A549 (cell line): ENCODE results near the gene RHEB. TPM values are rescaled to one million over a fixed set of nuclear protein-coding genes. Genes with fewer than 3 reads are reported as not detected.
A peak's percentile ranks its signal among the peaks of the same experiment; 100 is the strongest.

Experiments used
- ATAC-seq, 2 experiments: fragments of 200-7000 bp in 1 of 2; fragments of >200 bp in 1 of 2; cut with Nextera tagmentation in 1 of 2; cut with Tn5 transposase in 1 of 2; 3 replicates each; pipeline versions ENCODE4 v1.8.0 to v1.9.1; 2018 to 2020; ENCODE audit warnings: mild to moderate bottlenecking in 1 of 2, moderate library complexity in 1 of 2
- CTCF ChIA-PET: fragments of 300-600 bp; sonication (Branson Sonifier 250); formaldehyde crosslinking; extraction: SDS; loops from one replicate; lab custom pipeline; 2021; ENCODE audit warnings: antibody characterized with exemption, inconsistent platforms; lab: Yijun Ruan, JAX
- POLR2A ChIA-PET: fragments of 350-600 bp; formaldehyde crosslinking; extraction: SDS; loops from one replicate; lab custom pipeline; 2021; ENCODE audit warnings: antibody characterized with exemption, inconsistent platforms; lab: Yijun Ruan, JAX
- DNase-seq, 2 experiments: peaks; one replicate each; pipeline versions ENCODE4 v3.0.0 to v3.0.0-alpha.2; 2011 to 2016; ENCODE audit warnings: low read depth in 1 of 2, low spot score in 1 of 2
- FAIRE-seq: peaks from 2 replicates; lab custom pipeline; 2011; peaks lifted over from hg19 to GRCh38; lab: Jason Lieb, UNC
- H3K27ac ChIP-seq, 2 experiments: fragments of >200 bp; sonication (Bioruptor Twin); formaldehyde crosslinking; 3 replicates each; pipeline ENCODE4 v1.5.1; 2016 to 2017
- H3K4me1 ChIP-seq: fragments of >200 bp; sonication (Bioruptor Twin); formaldehyde crosslinking; 3 replicates; pipeline ENCODE4 v1.6.1; 2016
- H3K4me2 ChIP-seq: fragments of >200 bp; sonication (Bioruptor Twin); formaldehyde crosslinking; 3 replicates; pipeline ENCODE4 v1.6.1; 2016
- H3K4me3 ChIP-seq: fragments of >200 bp; sonication (Bioruptor Twin); formaldehyde crosslinking; 3 replicates; pipeline ENCODE4 v1.5.1; 2016
- H3K9me3 ChIP-seq: fragments of >200 bp; sonication (Bioruptor Twin); formaldehyde crosslinking; 3 replicates; pipeline ENCODE4 v1.6.1; 2016
- BHLHE40 ChIP-seq: IDR thresholded peaks from 2 replicates; pipeline ENCODE4 v1.6.1; 2012; ENCODE audit warnings: low read depth, low read length, inconsistent platforms
- CBX2 ChIP-seq: fragments of 200-600 bp; sonication (generic); IDR thresholded peaks from 2 replicates; pipeline ENCODE4 v1.6.1; 2016; ENCODE audit warnings: low read depth, mild to moderate bottlenecking, borderline replicate concordance
- CBX8 ChIP-seq: fragments of 200-600 bp; sonication (generic); IDR thresholded peaks from 2 replicates; pipeline ENCODE4 v1.6.1; 2016
- CEBPB ChIP-seq, 2 experiments: fragments of >200 bp in 1 of 2; sonication (Bioruptor Twin) in 1 of 2; formaldehyde crosslinking in 1 of 2; IDR thresholded peaks; 2 replicates each; pipeline ENCODE4 v1.6.1; 2012 to 2016
- CHD2 ChIP-seq: fragments of 150-350 bp; IDR thresholded peaks from 2 replicates; pipeline ENCODE4 v1.6.1; 2014; ENCODE audit warnings: low read length; ENCODE audit not compliant: partially characterized antibody
- ELK1 ChIP-seq: fragments of 150-350 bp; IDR thresholded peaks from 2 replicates; pipeline ENCODE4 v1.6.1; 2014; ENCODE audit warnings: low read depth, mild to moderate bottlenecking, low read length
- EP300 ChIP-seq, 2 experiments: fragments of >200 bp; sonication (Bioruptor Twin); formaldehyde crosslinking; IDR thresholded peaks; 2 replicates in 1 of 2; 3 replicates in 1 of 2; pipeline ENCODE4 v1.6.1; 2016 to 2017
- ESRRA ChIP-seq: fragments of 150-350 bp; IDR thresholded peaks from 2 replicates; pipeline ENCODE4 v1.6.1; 2014; ENCODE audit warnings: mild to moderate bottlenecking, low read length, borderline replicate concordance
- FOSB ChIP-seq: fragments of 250-450 bp; sonication (Bioruptor Pico); IDR thresholded peaks from 2 replicates; pipeline ENCODE4 v1.5.0; 2020; ENCODE audit warnings: mild to moderate bottlenecking, moderate library complexity
- FOSL2 ChIP-seq, 2 experiments: fragments of 450-650 bp in 1 of 2; fragments of >200 bp in 1 of 2; sonication (Bioruptor Twin) in 1 of 2; formaldehyde crosslinking; IDR thresholded peaks; 2 replicates each; pipeline versions ENCODE4 v1.5.0 to v1.6.1; 2016 to 2020; ENCODE audit warnings: mild to moderate bottlenecking in 1 of 2, moderate library complexity in 1 of 2
- GATA3 ChIP-seq: IDR thresholded peaks from 2 replicates; pipeline ENCODE4 v1.6.1; 2012; ENCODE audit warnings: borderline replicate concordance
- HEYL ChIP-seq: fragments of 250-450 bp; sonication (Bioruptor Pico); IDR thresholded peaks from 2 replicates; pipeline ENCODE4 v1.8.0; 2021; ENCODE audit warnings: mild to moderate bottlenecking, moderate library complexity
- HOXB13 ChIP-seq: fragments of 250-450 bp; sonication (Bioruptor Pico); IDR thresholded peaks from 2 replicates; pipeline ENCODE4 v1.5.0; 2020; ENCODE audit warnings: low read depth, mild to moderate bottlenecking, moderate library complexity
- HOXB5 ChIP-seq: fragments of 250-450 bp; sonication (Bioruptor Pico); IDR thresholded peaks from 2 replicates; pipeline ENCODE4 v1.5.0; 2020; ENCODE audit warnings: mild to moderate bottlenecking, moderate library complexity
- JUNB ChIP-seq: fragments of >200 bp; sonication (Bioruptor Twin); formaldehyde crosslinking; IDR thresholded peaks from 2 replicates; pipeline ENCODE4 v1.6.1; 2016
- KDM5A ChIP-seq: fragments of 200-600 bp; sonication (generic); IDR thresholded peaks from 2 replicates; pipeline ENCODE4 v1.6.1; 2016; ENCODE audit warnings: antibody characterized with exemption, mild to moderate bottlenecking
- MAX ChIP-seq: IDR thresholded peaks from 2 replicates; pipeline ENCODE4 v1.6.1; 2012
- NR3C1 ChIP-seq: fragments of >200 bp; sonication (Bioruptor Twin); formaldehyde crosslinking; IDR thresholded peaks from 3 replicates; pipeline ENCODE4 v1.6.1; 2017
- PHF8 ChIP-seq: fragments of 200-600 bp; sonication (generic); IDR thresholded peaks from 2 replicates; pipeline ENCODE4 v1.6.1; 2016; ENCODE audit warnings: low read depth, mild to moderate bottlenecking, antibody characterized with exemption, moderate library complexity, borderline replicate concordance
- POLR2A ChIP-seq: IDR thresholded peaks from 2 replicates; pipeline ENCODE4 v1.6.1; 2012; ENCODE audit warnings: mild to moderate bottlenecking, low read length
- POLR2AphosphoS2 ChIP-seq: conservative IDR thresholded peaks from 2 replicates; pipeline ENCODE4 v1.6.1; 2012; ENCODE audit warnings: low read length, improper control_type of control experiment, inconsistent platforms
- RAD21 ChIP-seq, 2 experiments: fragments of >200 bp in 1 of 2; sonication (Bioruptor Twin) in 1 of 2; formaldehyde crosslinking in 1 of 2; IDR thresholded peaks in 1 of 2; conservative IDR thresholded peaks in 1 of 2; 2 replicates in 1 of 2; 3 replicates in 1 of 2; pipeline ENCODE4 v1.6.1; 2012 to 2018; ENCODE audit warnings: inconsistent platforms in 1 of 2
- RCOR1 ChIP-seq: fragments of 150-350 bp; IDR thresholded peaks from 2 replicates; pipeline ENCODE4 v1.6.1; 2014; ENCODE audit warnings: antibody characterized with exemption, low read length, low read depth
- RNF2 ChIP-seq: fragments of 200-600 bp; sonication (generic); IDR thresholded peaks from 2 replicates; pipeline ENCODE4 v1.6.1; 2016; ENCODE audit warnings: low read depth, mild to moderate bottlenecking, antibody characterized with exemption, moderate library complexity, borderline replicate concordance
- SMC3 ChIP-seq: fragments of >200 bp; sonication (Bioruptor Twin); formaldehyde crosslinking; IDR thresholded peaks from 3 replicates; pipeline ENCODE4 v1.6.1; 2018; ENCODE audit warnings: inconsistent platforms
- TFCP2L1 ChIP-seq: fragments of 250-450 bp; sonication (Bioruptor Pico); IDR thresholded peaks from 2 replicates; pipeline ENCODE4 v1.5.0; 2021; ENCODE audit warnings: mild to moderate bottlenecking
- ZNF302 ChIP-seq: fragments of 250-450 bp; sonication (Bioruptor Pico); IDR thresholded peaks from 2 replicates; pipeline ENCODE4 v1.9.0; 2021; ENCODE audit warnings: inconsistent platforms, mild to moderate bottlenecking, moderate library complexity
- ZSCAN20 ChIP-seq: fragments of 250-450 bp; sonication (Bioruptor Pico); IDR thresholded peaks from 2 replicates; pipeline ENCODE4 v1.8.0; 2022; ENCODE audit warnings: mild to moderate bottlenecking, moderate library complexity
- WGBS: methylation state at CpG from one replicate; pipeline ENCODE4 v1.1.6; 2017; ENCODE audit errors: missing lambda C conversion rate; 5-methylcytosine and 5-hydroxymethylcytosine counted together
- polyA plus RNA-seq, 4 experiments: library from polyadenylated mRNA; depleted of rRNA in 3 of 4; stranded (reverse); fragments of >200 nt; fragmentation: RNase III in 1 of 4; extraction: RNeasy Plus Mini Kit Qiagen cat#74134 plus additional on column Dnase treatment in 1 of 4; gene quantifications; 2 replicates in 3 of 4; 3 replicates in 1 of 4; pipeline ENCODE4 v1.2.3, GENCODE V29; 2011 to 2017
- TF ChIP-seq, protein P1 (sequence below): fragments of >200 bp; sonication (Bioruptor Twin); formaldehyde crosslinking; IDR thresholded peaks from 2 replicates; pipeline ENCODE4 v1.6.1; 2016
- TF ChIP-seq, protein P2 (sequence below): IDR thresholded peaks from 2 replicates; pipeline ENCODE4 v1.6.1; 2012
- TF ChIP-seq, protein P3 (sequence below): fragments of >200 bp; sonication (Bioruptor Twin); formaldehyde crosslinking; IDR thresholded peaks from 3 replicates; pipeline ENCODE4 v1.5.1; 2016
- TF ChIP-seq, protein P4 (sequence below): IDR thresholded peaks from 2 replicates; pipeline ENCODE4 v1.6.1; 2012; ENCODE audit warnings: low read depth, borderline replicate concordance

Gene RHEB
- polyA plus RNA-seq, 2 of the 4 experiments (the other 2 are of a cell fraction) = 110 to 198 TPM

DNA sequence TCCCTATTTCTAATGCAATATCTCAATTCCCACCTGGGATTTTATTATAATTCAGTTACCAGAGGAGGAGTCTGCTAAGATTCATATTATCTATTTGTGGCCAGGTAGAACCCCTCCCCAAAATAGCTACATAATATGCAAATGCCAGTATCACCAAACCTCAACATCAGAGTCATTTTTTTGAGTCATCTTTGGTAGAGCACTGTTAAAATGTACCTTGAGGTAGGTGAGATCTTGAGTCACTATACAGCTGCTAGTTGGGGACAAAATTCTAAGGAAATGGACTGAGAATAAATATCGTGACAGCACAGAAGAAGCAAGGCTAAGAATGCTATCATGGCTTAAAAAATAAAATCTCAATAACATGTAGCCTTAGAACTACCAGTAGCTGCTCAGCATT, 75.1 kb downstream of the RHEB start:
- peaks cover 20% of the 10 kb centered on the region for H3K4me1 ChIP-seq
- no peak for DNase-seq
- FAIRE-seq = no peak
- no peaks in the 10 kb centered on the region for H3K9me3 ChIP-seq
- no peak overlapping the region for H3K27ac ChIP-seq
- no peak overlapping the region for H3K4me3 ChIP-seq
- CTCF ChIA-PET = interaction anchor here (0.6 to 16.5 kb wide), 5 partner anchors 9 to 753 kb away, joined by 3 to 438 read pairs (median 4); no protein-coding TSS in a partner anchor
- TF ChIP-seq FOSL2 (IDR thresholded peaks at IDR 0.05) (no peak), FOSL2 (CRISPR knock-in tag; IDR thresholded peaks at IDR 0.05) (no peak), ELK1 (no peak), BHLHE40 (no peak), JUNB (no peak), ESRRA (no peak), CHD2 (no peak), RNF2 (no peak), ZNF302 (no peak), CEBPB (IDR thresholded peaks at IDR 0.05) (no peak), HEYL (no peak), CBX2 (no peak), PHF8 (no peak), EP300 (IDR thresholded peaks at IDR 0.05) (no peak), TFCP2L1 (CRISPR knock-in tag) (no peak), RAD21 (conservative IDR thresholded peaks at IDR 0.05 in 1 of 2, IDR thresholded peaks at IDR 0.05 in 1 of 2) (no peak), CBX8 (no peak), HOXB13 (no peak), KDM5A (no peak)
- TF ChIP-seq, protein P1, sequence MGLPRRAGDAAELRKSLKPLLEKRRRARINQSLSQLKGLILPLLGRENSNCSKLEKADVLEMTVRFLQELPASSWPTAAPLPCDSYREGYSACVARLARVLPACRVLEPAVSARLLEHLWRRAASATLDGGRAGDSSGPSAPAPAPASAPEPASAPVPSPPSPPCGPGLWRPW = no peak
- TF ChIP-seq, protein P2, sequence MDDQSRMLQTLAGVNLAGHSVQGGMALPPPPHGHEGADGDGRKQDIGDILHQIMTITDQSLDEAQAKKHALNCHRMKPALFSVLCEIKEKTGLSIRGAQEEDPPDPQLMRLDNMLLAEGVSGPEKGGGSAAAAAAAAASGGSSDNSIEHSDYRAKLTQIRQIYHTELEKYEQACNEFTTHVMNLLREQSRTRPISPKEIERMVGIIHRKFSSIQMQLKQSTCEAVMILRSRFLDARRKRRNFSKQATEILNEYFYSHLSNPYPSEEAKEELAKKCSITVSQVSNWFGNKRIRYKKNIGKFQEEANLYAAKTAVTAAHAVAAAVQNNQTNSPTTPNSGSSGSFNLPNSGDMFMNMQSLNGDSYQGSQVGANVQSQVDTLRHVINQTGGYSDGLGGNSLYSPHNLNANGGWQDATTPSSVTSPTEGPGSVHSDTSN = no peak
- H3K4me2 ChIP-seq = no peak overlapping the region
- 82% methylated on average over 1 of the region's 1 CpG for WGBS
- POLR2A ChIA-PET = no interaction called here
- no peak for ATAC-seq

DNA sequence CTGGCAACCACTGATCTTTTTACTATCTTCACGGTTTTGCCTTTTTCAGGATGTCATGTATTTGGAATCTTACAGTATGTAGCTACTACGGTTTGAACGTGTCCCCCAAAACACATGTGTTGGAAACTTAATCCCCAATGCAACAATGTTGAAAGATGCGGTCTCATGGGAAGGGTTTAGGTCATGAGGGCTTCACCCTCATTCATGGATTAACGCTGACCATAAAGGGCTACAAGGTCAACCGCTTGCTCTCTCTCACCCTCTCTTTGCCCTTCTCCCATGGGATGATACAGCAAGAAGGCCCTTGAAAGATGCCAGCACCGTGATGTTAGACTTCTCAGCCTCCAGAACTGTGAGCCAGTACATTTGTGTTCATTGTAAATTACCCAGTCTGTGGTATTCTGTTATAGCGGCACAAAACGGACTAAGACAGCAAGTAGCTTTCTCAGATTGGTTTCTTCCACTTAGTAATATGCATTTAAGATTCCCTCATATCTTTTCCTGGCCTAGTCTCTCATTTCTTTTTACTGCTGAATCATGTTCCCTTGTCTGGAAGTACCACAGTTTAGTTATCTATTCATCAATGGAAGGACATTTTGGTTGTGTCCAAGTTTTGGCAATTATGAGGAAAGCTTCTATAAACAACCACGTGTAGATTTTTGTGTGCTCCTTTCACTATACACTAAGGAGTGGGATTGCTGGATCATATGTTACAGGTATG, 76.8 kb downstream of the RHEB start:
- TF ChIP-seq NR3C1 = no peak
- TF ChIP-seq, protein P3, sequence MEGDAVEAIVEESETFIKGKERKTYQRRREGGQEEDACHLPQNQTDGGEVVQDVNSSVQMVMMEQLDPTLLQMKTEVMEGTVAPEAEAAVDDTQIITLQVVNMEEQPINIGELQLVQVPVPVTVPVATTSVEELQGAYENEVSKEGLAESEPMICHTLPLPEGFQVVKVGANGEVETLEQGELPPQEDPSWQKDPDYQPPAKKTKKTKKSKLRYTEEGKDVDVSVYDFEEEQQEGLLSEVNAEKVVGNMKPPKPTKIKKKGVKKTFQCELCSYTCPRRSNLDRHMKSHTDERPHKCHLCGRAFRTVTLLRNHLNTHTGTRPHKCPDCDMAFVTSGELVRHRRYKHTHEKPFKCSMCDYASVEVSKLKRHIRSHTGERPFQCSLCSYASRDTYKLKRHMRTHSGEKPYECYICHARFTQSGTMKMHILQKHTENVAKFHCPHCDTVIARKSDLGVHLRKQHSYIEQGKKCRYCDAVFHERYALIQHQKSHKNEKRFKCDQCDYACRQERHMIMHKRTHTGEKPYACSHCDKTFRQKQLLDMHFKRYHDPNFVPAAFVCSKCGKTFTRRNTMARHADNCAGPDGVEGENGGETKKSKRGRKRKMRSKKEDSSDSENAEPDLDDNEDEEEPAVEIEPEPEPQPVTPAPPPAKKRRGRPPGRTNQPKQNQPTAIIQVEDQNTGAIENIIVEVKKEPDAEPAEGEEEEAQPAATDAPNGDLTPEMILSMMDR = no peak
- TF ChIP-seq, protein P4, sequence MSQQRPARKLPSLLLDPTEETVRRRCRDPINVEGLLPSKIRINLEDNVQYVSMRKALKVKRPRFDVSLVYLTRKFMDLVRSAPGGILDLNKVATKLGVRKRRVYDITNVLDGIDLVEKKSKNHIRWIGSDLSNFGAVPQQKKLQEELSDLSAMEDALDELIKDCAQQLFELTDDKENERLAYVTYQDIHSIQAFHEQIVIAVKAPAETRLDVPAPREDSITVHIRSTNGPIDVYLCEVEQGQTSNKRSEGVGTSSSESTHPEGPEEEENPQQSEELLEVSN = no peak
- TF ChIP-seq RCOR1 = no peak
- no peak for TF ChIP-seq FOSB (CRISPR knock-in tag)
- TF ChIP-seq SMC3 = no peak
- TF ChIP-seq HOXB13 = no peak
- TF ChIP-seq GATA3 = no peak
- no peak for TF ChIP-seq MAX
- no peak for TF ChIP-seq CBX8
- TF ChIP-seq HOXB5 (CRISPR knock-in tag) = no peak
- no peak for TF ChIP-seq POLR2A
- no peak for TF ChIP-seq POLR2AphosphoS2
- no peak for TF ChIP-seq ZNF302
- TF ChIP-seq, protein P1 = no peak
- TF ChIP-seq ZSCAN20 (CRISPR knock-in tag) = no peak
- TF ChIP-seq, all 56 proteins: peak for 0
- CTCF ChIA-PET = interaction anchor here (0.8 to 16.5 kb wide), 5 partner anchors 15 to 137 kb away, joined by 3 to 438 read pairs (median 3); no protein-coding TSS in a partner anchor

More for the DNA sequence above, 76.8 kb downstream of the RHEB start:
- Histone ChIP-seq H3K27ac (0 out of 6 replicates have a peak overlapping the region, but pooled peaks of 1 of the 2 experiments have one; percentile 3), H3K4me3 (no peak overlapping the region), H3K9me3 (no peaks in the 10 kb centered on the region), H3K4me1 (peaks cover 13% of the 10 kb centered on the region; the same call in 2 of the 3 replicates), H3K4me2 (no peak overlapping the region)
- no peak for DNase-seq
- 86% methylated on average over 10 of the region's 10 CpGs for WGBS
- FAIRE-seq = no peak
- ATAC-seq = no peak
- POLR2A ChIA-PET = interaction anchor here (1.0 kb wide), 1 partner anchor 17 kb away, joined by 3 read pairs; no protein-coding TSS in a partner anchor
